ENCODE measurements around the gene PPP4R2.

The PPP4R2 gene

GRCh38 chr3:72996473-72997333 is at the start of gene PPP4R2:
Gene PPP4R2 (plus strand): TSS chr3:72996811. CDS start chr3:72997038, 227 bp downstream.
- peak; percentile 66 for DNase-seq

GRCh38 chr3:72947715-72948490 is 48.7 kb upstream of the PPP4R2 start:
- no peak for DNase-seq

GRCh38 chr3:72949016-72949415 is 47.6 kb upstream of the PPP4R2 start:
- no peak for DNase-seq

- DNase-seq = no peak
Observed at GRCh38 chr3:72950372-72950771, 46.2 kb upstream of the PPP4R2 start.

- no peak for DNase-seq
Observed at GRCh38 chr3:72950801-72951200, 45.8 kb upstream of the PPP4R2 start.

GRCh38 chr3:72951259-72951722 is 45.3 kb upstream of the PPP4R2 start:
- no peak for DNase-seq

- DNase-seq = no peak
Observed at GRCh38 chr3:72953325-72953956, 43.2 kb upstream of the PPP4R2 start.

- DNase-seq = no peak
Observed at GRCh38 chr3:72957297-72957696, 39.3 kb upstream of the PPP4R2 start.

GRCh38 chr3:72959336-72959735 is 37.3 kb upstream of the PPP4R2 start:
- DNase-seq = no peak

- DNase-seq = peak; percentile 17
Observed at GRCh38 chr3:72960812-72961518, 35.6 kb upstream of the PPP4R2 start.

GRCh38 chr3:72961752-72962151 is 34.9 kb upstream of the PPP4R2 start:
- no peak for DNase-seq

GRCh38 chr3:72962317-72962716 is 34.3 kb upstream of the PPP4R2 start:
- DNase-seq = no peak

GRCh38 chr3:72964633-72965032 is 32.0 kb upstream of the PPP4R2 start:
- DNase-seq = peak; percentile 4

- no peak for DNase-seq
Observed at GRCh38 chr3:72968266-72968664, 28.3 kb upstream of the PPP4R2 start.

- DNase-seq = no peak
Observed at GRCh38 chr3:72969766-72970165, 26.8 kb upstream of the PPP4R2 start.

GRCh38 chr3:72970942-72971341 is 25.7 kb upstream of the PPP4R2 start:
- no peak for DNase-seq

GRCh38 chr3:72972706-72973030 is 23.9 kb upstream of the PPP4R2 start:
- no peak for DNase-seq

GRCh38 chr3:72973031-72973723 is 23.4 kb upstream of the PPP4R2 start:
- DNase-seq = no peak

GRCh38 chr3:72973786-72974185 is 22.8 kb upstream of the PPP4R2 start:
- no peak for DNase-seq

GRCh38 chr3:72974956-72975355 is 21.7 kb upstream of the PPP4R2 start:
- no peak for DNase-seq

GRCh38 chr3:72976281-72976741 is 20.3 kb upstream of the PPP4R2 start:
- DNase-seq = no peak

Data from NCI-H510A treated with DMSO at 0.1 percent for 48 hours (cell line).